ENCODE results near the gene NUP58. TPM values are rescaled to one million over a fixed set of nuclear protein-coding genes. Genes with fewer than 3 reads are reported as not detected.

NUP58 gene
- total and polyA plus RNA-seq, 9 donors = 15.3 to 57.0 (median 42.9) TPM

DNA sequence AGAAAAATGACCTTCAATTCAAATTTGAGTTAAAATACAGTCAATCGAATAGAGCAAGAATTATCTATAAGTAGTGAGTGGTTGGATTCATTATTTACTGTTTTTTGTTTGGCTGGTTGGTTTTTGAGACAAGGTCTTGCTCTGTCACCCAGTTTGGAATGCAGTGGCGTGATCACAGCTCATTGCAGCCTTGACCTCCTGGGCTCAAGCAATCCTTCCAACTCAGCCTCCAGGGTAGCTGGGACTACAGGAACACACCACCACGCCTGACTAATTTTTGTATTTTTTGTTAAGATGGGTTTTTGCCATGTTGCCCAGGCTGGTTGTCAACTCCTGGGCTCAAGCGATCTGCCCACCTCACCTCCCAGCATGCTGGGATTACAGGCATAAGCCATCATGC lies 39.2 kb upstream of the NUP58 start:
- TF ChIP-seq POLR2A (IDR thresholded peaks at IDR 0.05) = no peak
- TF ChIP-seq, protein P1, sequence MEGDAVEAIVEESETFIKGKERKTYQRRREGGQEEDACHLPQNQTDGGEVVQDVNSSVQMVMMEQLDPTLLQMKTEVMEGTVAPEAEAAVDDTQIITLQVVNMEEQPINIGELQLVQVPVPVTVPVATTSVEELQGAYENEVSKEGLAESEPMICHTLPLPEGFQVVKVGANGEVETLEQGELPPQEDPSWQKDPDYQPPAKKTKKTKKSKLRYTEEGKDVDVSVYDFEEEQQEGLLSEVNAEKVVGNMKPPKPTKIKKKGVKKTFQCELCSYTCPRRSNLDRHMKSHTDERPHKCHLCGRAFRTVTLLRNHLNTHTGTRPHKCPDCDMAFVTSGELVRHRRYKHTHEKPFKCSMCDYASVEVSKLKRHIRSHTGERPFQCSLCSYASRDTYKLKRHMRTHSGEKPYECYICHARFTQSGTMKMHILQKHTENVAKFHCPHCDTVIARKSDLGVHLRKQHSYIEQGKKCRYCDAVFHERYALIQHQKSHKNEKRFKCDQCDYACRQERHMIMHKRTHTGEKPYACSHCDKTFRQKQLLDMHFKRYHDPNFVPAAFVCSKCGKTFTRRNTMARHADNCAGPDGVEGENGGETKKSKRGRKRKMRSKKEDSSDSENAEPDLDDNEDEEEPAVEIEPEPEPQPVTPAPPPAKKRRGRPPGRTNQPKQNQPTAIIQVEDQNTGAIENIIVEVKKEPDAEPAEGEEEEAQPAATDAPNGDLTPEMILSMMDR (IDR thresholded peaks at IDR 0.05) = no peak
- no peak for TF ChIP-seq EP300 (IDR thresholded peaks at IDR 0.05)
- Histone ChIP-seq H3K36me3 (no peaks in the 10 kb centered on the region), H3K27ac (no peak overlapping the region), H3K27me3 (no peaks in the 10 kb centered on the region), H3K4me3 (no peak overlapping the region), H3K4me1 (ENCODE audit: insufficient read depth) (no peaks in the 10 kb centered on the region), H3K9me3 (no peaks in the 10 kb centered on the region)
- 88 to 90% (median 90%) methylated on average over 4 of the region's 4 CpGs for WGBS, 3 donors
- intact Hi-C loops (cut with DNase I) = no loop called here
- no peak for DNase-seq

DNA sequence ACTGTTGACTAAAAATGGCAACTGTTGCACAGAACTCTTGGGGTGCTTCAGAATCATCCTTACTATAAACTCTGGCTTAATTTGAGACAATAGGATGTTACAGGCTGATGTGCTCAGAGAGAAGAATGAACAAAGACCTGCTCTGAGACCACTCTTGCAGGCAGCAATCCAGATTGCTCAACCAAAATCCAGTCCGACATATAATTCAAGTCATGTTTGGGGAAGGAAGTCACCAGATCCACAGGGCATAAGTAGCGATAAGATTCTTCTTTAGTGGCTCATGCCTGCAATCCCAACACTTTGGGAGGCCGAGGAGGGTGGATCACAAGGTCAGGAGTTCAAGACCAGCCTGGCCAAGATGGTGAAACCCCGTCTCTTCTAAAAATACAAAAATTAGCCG lies 34.7 kb upstream of the NUP58 start:
- no peak for DNase-seq
- intact Hi-C loops (cut with DNase I) = no loop called here
- TF ChIP-seq POLR2A (IDR thresholded peaks at IDR 0.05) = no peak
- TF ChIP-seq, protein P1 (IDR thresholded peaks at IDR 0.05) = no peak
- TF ChIP-seq EP300 (IDR thresholded peaks at IDR 0.05) = no peak

DNA sequence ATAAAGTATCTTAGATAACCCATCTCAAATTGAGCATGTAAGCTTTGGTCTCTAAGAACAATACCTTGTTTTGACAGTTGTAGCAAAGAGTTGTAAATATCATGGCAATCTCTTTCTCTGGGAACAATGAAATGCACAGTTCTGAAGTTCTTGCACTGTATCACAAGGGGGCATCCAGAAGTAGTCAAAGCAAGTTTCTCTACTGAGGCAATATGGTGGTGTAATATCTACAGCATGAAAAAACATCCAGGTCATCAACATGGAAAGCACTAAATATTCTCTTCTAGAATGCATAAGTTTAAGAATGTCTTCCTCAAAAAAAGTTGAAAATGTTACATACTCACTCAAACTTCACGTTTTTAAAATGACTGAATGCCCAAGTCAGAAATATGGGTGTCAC lies 33.7 kb upstream of the NUP58 start:
- 84 to 93% (median 87%) methylated on average over 1 of the region's 1 CpG for WGBS, 3 donors
- Histone ChIP-seq H3K4me3 (no peak overlapping the region), H3K4me1 (ENCODE audit: insufficient read depth) (no peaks in the 10 kb centered on the region), H3K27me3 (no peaks in the 10 kb centered on the region), H3K36me3 (no peaks in the 10 kb centered on the region), H3K27ac (no peak overlapping the region), H3K9me3 (no peaks in the 10 kb centered on the region)
- DNase-seq = no peak
- intact Hi-C loops (cut with DNase I) = no loop called here
- TF ChIP-seq, protein P1 (IDR thresholded peaks at IDR 0.05) = no peak
- no peak for TF ChIP-seq EP300 (IDR thresholded peaks at IDR 0.05)
- no peak for TF ChIP-seq POLR2A (IDR thresholded peaks at IDR 0.05)

More for the DNA sequence above, 34.7 kb upstream of the NUP58 start:
- Histone ChIP-seq H3K4me3 (no peak overlapping the region), H3K27ac (no peak overlapping the region), H3K36me3 (no peaks in the 10 kb centered on the region), H3K27me3 (no peaks in the 10 kb centered on the region), H3K9me3 (no peaks in the 10 kb centered on the region), H3K4me1 (ENCODE audit: insufficient read depth) (no peaks in the 10 kb centered on the region)
- 90 to 95% (median 94%) methylated on average over 5 of the region's 5 CpGs for WGBS, 3 donors

DNA sequence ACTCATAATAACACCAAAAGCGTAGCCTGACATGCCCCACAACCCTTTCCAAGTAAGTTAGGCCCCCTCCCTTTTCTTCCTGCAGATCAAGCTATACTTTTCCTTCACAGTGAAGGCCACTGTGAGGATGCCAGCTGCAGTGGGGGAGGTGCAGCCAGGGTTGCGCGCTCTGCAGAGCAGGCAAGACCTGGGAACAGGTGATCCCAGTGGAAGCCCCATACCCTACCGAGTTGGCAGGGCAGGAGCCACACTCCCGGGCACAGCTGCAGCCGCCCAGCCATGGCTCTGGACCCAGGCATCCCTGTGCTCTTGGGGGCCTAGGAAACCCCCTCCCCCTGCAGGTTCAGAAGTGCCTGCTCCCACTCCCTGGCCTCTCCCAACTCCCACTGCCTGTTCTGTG lies 32.9 kb upstream of the NUP58 start:
- Histone ChIP-seq H3K27me3 (no peaks in the 10 kb centered on the region), H3K4me1 (ENCODE audit: insufficient read depth) (no peaks in the 10 kb centered on the region), H3K9me3 (no peaks in the 10 kb centered on the region), H3K4me3 (no peak overlapping the region), H3K27ac (no peak overlapping the region), H3K36me3 (no peaks in the 10 kb centered on the region)
- WGBS, 3 donors = 93 to 95% (median 93%) methylated on average over 6 of the region's 6 CpGs
- no peak for DNase-seq
- intact Hi-C loops (cut with DNase I) = no loop called here
- TF ChIP-seq, protein P1 (IDR thresholded peaks at IDR 0.05) = no peak
- TF ChIP-seq EP300 (IDR thresholded peaks at IDR 0.05) = no peak
- no peak for TF ChIP-seq POLR2A (IDR thresholded peaks at IDR 0.05)
